ENCODE data around the gene ASB7.

GRCh38 chr15:100614918-100615317, 12.5 kb downstream of the ASB7 start:
- no peak for TF ChIP-seq EZH2 (IDR thresholded peaks at IDR 0.05; ENCODE audit: borderline replicate concordance)
- no peak for TF ChIP-seq CTCF (IDR thresholded peaks at IDR 0.05; ENCODE audit: poor library complexity)

Data from hepatocyte (in vitro differentiated cells).